Heart right ventricle (tissue), 16 donors: ENCODE data around the gene DLST. TPM values are rescaled to one million over a fixed set of nuclear protein-coding genes. Genes with fewer than 3 reads are reported as not detected.

Experiments used
- ATAC-seq, 8 donors: fragments of 200-7000 bp; cut with Tn5 transposase; one replicate each; pipeline ENCODE4 v1.9.1; 2020; ENCODE audit warnings: mild to moderate bottlenecking in 8 of 8, moderate library complexity in 8 of 8, moderate number of reproducible peaks in 1 of 8
- DNase-seq, 2 donors: peaks; one replicate each; pipeline ENCODE4 v3.0.0-alpha.2; 2020
- H3K27ac ChIP-seq, 10 donors: fragments of 200-600 bp; sonication (generic) in 2 of 10; one replicate each; pipeline versions ENCODE4 v1.5.0 to v1.8.0; 2020 to 2022; ENCODE audit warnings: mild to moderate bottlenecking in 3 of 10
- H3K27me3 ChIP-seq, 7 donors: fragments of 200-600 bp; one replicate each; pipeline ENCODE4 v1.8.0; 2021 to 2022; ENCODE audit warnings: mild to moderate bottlenecking in 2 of 7
- H3K36me3 ChIP-seq, 9 donors: fragments of 200-600 bp; sonication (generic) in 1 of 9; one replicate each; pipeline versions ENCODE4 v1.5.0 to v1.8.0; 2020 to 2022; ENCODE audit warnings: mild to moderate bottlenecking in 2 of 9
- H3K4me1 ChIP-seq, 9 donors: fragments of 200-600 bp; sonication (generic) in 1 of 9; one replicate each; pipeline versions ENCODE4 v1.5.0 to v1.8.0; 2020 to 2022; ENCODE audit warnings: mild to moderate bottlenecking in 4 of 9
- H3K4me3 ChIP-seq, 10 donors: fragments of 200-600 bp; sonication (generic) in 2 of 10; one replicate each; pipeline versions ENCODE4 v1.5.0 to v1.8.0; 2020 to 2022; ENCODE audit warnings: mild to moderate bottlenecking in 7 of 10, moderate library complexity in 2 of 10
- H3K9me3 ChIP-seq, 11 donors: fragments of 200-600 bp in 10 of 11; sonication (generic) in 2 of 11; one replicate each; pipeline versions ENCODE4 v1.5.0 to v1.8.0; 2013 to 2022; ENCODE audit warnings: mild to moderate bottlenecking in 2 of 11, control low read depth in 1 of 11, moderate library complexity in 1 of 11
- WGBS, 2 donors: extraction: QIAGEN DNeasy Blood & Tissue Kit; methylation state at CpG; one replicate each; pipeline ENCODE4 v1.1.7; 2013; ENCODE audit warnings: inconsistent platforms in 1 of 2; 5-methylcytosine and 5-hydroxymethylcytosine counted together
- intact Hi-C, 10 donors: fragments of 100-400 bp; cut with DNase I; formaldehyde crosslinking; loops; one replicate each; pipeline versions ENCODE4 v1.11.1 to v1.14.2; 2022
- polyA plus RNA-seq, 2 donors: library from polyadenylated mRNA; stranded (reverse); fragments of 200-250 nt; gene quantifications; one replicate each; pipeline ENCODE4 v1.2.3, GENCODE V29; 2013
- total RNA-seq, 10 donors: library from RNA; stranded (reverse); fragmentation: NEBNext Ultra II Directional in 3 of 10; extraction: Animal tissue kit (Norgen Biotek cat#: 25700) in 3 of 10; gene quantifications; one replicate each; pipeline versions ENCODE4 v1.2.1 to v1.2.4, GENCODE V29; 2021 to 2023
- TF ChIP-seq, protein P1 (sequence below), 9 donors: fragments of 200-600 bp; sonication (generic) in 2 of 9; IDR thresholded peaks; one replicate each; pipeline versions ENCODE4 v1.5.0 to v1.8.0; 2021 to 2022; ENCODE audit warnings: antibody characterized with exemption in 9 of 9, mild to moderate bottlenecking in 5 of 9, moderate library complexity in 1 of 9
- donor health status: Arrhythmogenic right ventricular cardiomyopathy.
- donor health status: ischemic (EF 13 %, LVEDD 7.1; RV severe dilation, severe dysfunction).
- donor health status: healthy with polysubstance abuse.
- donor health status: DM: no; HTN: yes; CAD: no.
- donor health status: DM: no; HTN: no; CAD: no.
- donor health status: ischemic (EF 25% LVEDD 6.9; RV normal size, moderate dysfunction).
- donor health status: ischemic (EF 25% LVEDD 5.7; RV mildly dilated, moderate dysfunction).
- donor health status: healthy.
- donor health status: DM: yes; HTN: yes; CAD: no.
- donor health status: Ischemic cardiomyopathy.
- donor health status: ischemic (EF 35%, LVEDD 5.7; RV mildly dilated, moderate dysfunction).
- donor health status: nonischemic (EF 11% LVEDD 7.7; RV severe dilation, severe dysfunction).
- donor health status: DM: yes; HTN: yes; CAD: no.
- donor health status: PGD.
- donor health status: ischemic (EF 29% LVEDD 5.4; RV normal size, mild dysfunction).
- donor health status: nonischemic (EF 23%, LVEDD 6.1; RV moderate dilation, normal function).

Gene DLST
- total and polyA plus RNA-seq, 12 donors, result 52.5 to 273 (median 226) TPM

GRCh38 chr14:74938531-74939495 is 57.1 kb downstream of the DLST start:
- H3K9me3 ChIP-seq, result no peaks in the 10 kb centered on the region
- DNase-seq (no peak), ATAC-seq (no peak)
- intact Hi-C loops, result loop anchor here in 1 of 10 donors (10.0 kb wide), 1 partner anchor 356 kb away; no protein-coding TSS in a partner anchor
- H3K27ac ChIP-seq, result peak overlapping the region in 9 of 10 donors; percentile 76 to 95 (median 87)
- no peaks in the 10 kb centered on the region for H3K27me3 ChIP-seq
- no peak overlapping the region for H3K4me3 ChIP-seq
- H3K4me1 ChIP-seq, result peaks cover 33 to 76% (median 72%) of the 10 kb centered on the region in 9 donors
- peaks cover 0 to 13% (median 0%) of the 10 kb centered on the region in 9 donors for H3K36me3 ChIP-seq
- 95% methylated on average over 10 of the region's 10 CpGs for WGBS, 2 donors
- TF ChIP-seq, protein P1, sequence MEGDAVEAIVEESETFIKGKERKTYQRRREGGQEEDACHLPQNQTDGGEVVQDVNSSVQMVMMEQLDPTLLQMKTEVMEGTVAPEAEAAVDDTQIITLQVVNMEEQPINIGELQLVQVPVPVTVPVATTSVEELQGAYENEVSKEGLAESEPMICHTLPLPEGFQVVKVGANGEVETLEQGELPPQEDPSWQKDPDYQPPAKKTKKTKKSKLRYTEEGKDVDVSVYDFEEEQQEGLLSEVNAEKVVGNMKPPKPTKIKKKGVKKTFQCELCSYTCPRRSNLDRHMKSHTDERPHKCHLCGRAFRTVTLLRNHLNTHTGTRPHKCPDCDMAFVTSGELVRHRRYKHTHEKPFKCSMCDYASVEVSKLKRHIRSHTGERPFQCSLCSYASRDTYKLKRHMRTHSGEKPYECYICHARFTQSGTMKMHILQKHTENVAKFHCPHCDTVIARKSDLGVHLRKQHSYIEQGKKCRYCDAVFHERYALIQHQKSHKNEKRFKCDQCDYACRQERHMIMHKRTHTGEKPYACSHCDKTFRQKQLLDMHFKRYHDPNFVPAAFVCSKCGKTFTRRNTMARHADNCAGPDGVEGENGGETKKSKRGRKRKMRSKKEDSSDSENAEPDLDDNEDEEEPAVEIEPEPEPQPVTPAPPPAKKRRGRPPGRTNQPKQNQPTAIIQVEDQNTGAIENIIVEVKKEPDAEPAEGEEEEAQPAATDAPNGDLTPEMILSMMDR (IDR thresholded peaks at IDR 0.05), result no peak

- Histone ChIP-seq H3K4me3 (peak overlapping the region in 1 of 10 donors; percentile 34), H3K27ac (peak overlapping the region; percentile 52 to 95 (median 86)), H3K27me3 (no peaks in the 10 kb centered on the region), H3K4me1 (peaks cover 24 to 59% (median 51%) of the 10 kb centered on the region in 9 donors), H3K36me3 (peaks cover 0 to 35% (median 0%) of the 10 kb centered on the region in 9 donors), H3K9me3 (no peaks in the 10 kb centered on the region)
- WGBS, 2 donors, result 76 to 84% methylated on average over 18 of the region's 18 CpGs
- no peak for DNase-seq
- TF ChIP-seq, protein P1 (IDR thresholded peaks at IDR 0.05), result no peak
- intact Hi-C loops, result loop anchor here in 5 of 10 donors (5.0 to 10.0 kb wide), 3 partner anchors 61 to 144 kb away; partner anchors contain the start of genes EIF2B2 (in 1 of the 5) and ZC2HC1C (in 1 of the 5)
- ATAC-seq, result peak in 3 of 8 donors; percentile 8 to 24 (median 15)
Measured at GRCh38 chr14:74940956-74941565, 59.3 kb downstream of the DLST start.

DNA sequence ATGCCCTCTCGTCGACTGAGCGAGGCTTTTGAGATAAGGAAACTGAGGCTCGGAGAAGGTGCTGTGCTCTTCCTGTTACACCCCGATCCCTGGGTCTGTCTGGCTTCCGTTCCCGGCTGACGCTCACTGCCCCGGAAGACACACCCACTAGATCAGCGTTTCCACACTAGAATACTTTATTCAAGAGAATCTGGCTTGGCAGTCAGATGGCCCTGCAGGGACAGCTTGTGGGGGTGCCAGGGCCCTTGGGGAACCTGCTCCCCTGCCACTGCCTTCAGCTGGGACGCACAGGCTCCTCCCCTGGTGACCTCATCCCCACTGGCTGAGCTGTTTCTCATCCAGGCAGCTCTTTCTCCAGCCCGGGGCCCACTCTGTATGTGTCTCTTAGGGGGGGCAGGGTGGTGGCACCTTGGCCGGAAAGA is 60.0 kb downstream of the DLST start:
- peaks cover 28 to 65% (median 55%) of the 10 kb centered on the region in 9 donors for H3K4me1 ChIP-seq
- 24 to 26% methylated on average over 13 of the region's 13 CpGs for WGBS, 2 donors
- peak; percentile 34 to 53 (median 44) for ATAC-seq

More for the DNA sequence above, 60.0 kb downstream of the DLST start:
- H3K4me3 ChIP-seq, result peak overlapping the region in 1 of 10 donors; percentile 34
- peaks cover 0 to 37% (median 0%) of the 10 kb centered on the region in 9 donors for H3K36me3 ChIP-seq
- intact Hi-C loops, result loop anchor here in 5 of 10 donors (5.0 to 10.0 kb wide), 3 partner anchors 61 to 143 kb away; partner anchors contain the start of genes EIF2B2 (in 1 of the 5) and ZC2HC1C (in 1 of the 5)
- no peaks in the 10 kb centered on the region for H3K27me3 ChIP-seq
- DNase-seq, result peak in 1 of 2 donors; percentile 67
- H3K9me3 ChIP-seq, result no peaks in the 10 kb centered on the region
- TF ChIP-seq, protein P1 (IDR thresholded peaks at IDR 0.05), result no peak
- peak overlapping the region; percentile 52 to 95 (median 86) for H3K27ac ChIP-seq
